Astrocyte (in vitro differentiated cells and primary cell): ENCODE results near the gene SRBD1. TPM values are rescaled to one million over a fixed set of nuclear protein-coding genes. Genes with fewer than 3 reads are reported as not detected.

ENCODE experiments used
- DNase-seq: peaks from one replicate; pipeline ENCODE4 v3.0.0-alpha.2; 2010; ENCODE audit warnings: low read depth
- FAIRE-seq: peaks from 2 replicates; lab custom pipeline; 2011; peaks lifted over from hg19 to GRCh38; lab: Jason Lieb, UNC
- H2AFZ ChIP-seq: 2 replicates; pipeline ENCODE4 v1.6.0; 2012; ENCODE audit warnings: low read depth, low read length, inconsistent platforms
- H3K27ac ChIP-seq: 2 replicates; pipeline ENCODE4 v1.5.1; 2011; ENCODE audit warnings: low read depth, low read length, inconsistent platforms
- H3K27me3 ChIP-seq: 2 replicates; pipeline ENCODE4 v1.6.0; 2011; ENCODE audit warnings: low read length, inconsistent platforms; ENCODE audit not compliant: insufficient read depth
- H3K36me3 ChIP-seq: 2 replicates; pipeline ENCODE4 v1.5.1; 2011; ENCODE audit warnings: low read length, inconsistent platforms; ENCODE audit not compliant: insufficient read depth
- H3K4me1 ChIP-seq: 2 replicates; pipeline ENCODE4 v1.5.1; 2011; ENCODE audit warnings: low read length, inconsistent platforms; ENCODE audit not compliant: insufficient read depth
- H3K4me2 ChIP-seq: 2 replicates; pipeline ENCODE4 v1.6.0; 2012; ENCODE audit warnings: low read length, inconsistent platforms
- H3K4me3 ChIP-seq: 2 replicates; pipeline ENCODE4 v1.5.1; 2011; ENCODE audit warnings: low read depth, mild to moderate bottlenecking, low read length, inconsistent platforms; ENCODE audit not compliant: insufficient read depth
- H3K79me2 ChIP-seq: 2 replicates; pipeline ENCODE4 v1.6.0; 2012; ENCODE audit warnings: mild to moderate bottlenecking, low read length, inconsistent platforms; ENCODE audit not compliant: insufficient read depth
- H3K9ac ChIP-seq: 2 replicates; pipeline ENCODE4 v1.6.0; 2012; ENCODE audit warnings: mild to moderate bottlenecking, low read length, inconsistent platforms
- H3K9me3 ChIP-seq: 2 replicates; pipeline ENCODE4 v1.5.1; 2012; ENCODE audit warnings: low read depth, mild to moderate bottlenecking, low read length, inconsistent platforms; ENCODE audit not compliant: insufficient read depth
- H4K20me1 ChIP-seq: 2 replicates; pipeline ENCODE4 v1.6.0; 2012; ENCODE audit warnings: low read length, inconsistent platforms; ENCODE audit not compliant: insufficient read depth
- H3K27ac Mint-ChIP-seq: one replicate; pipeline ENCODE4 v1.8.0; 2021; ENCODE audit warnings: mild to moderate bottlenecking, mixed read lengths; ENCODE audit not compliant: unreplicated experiment
- H3K27me3 Mint-ChIP-seq: one replicate; pipeline ENCODE4 v1.8.0; 2021; ENCODE audit warnings: low read depth, mixed read lengths; ENCODE audit not compliant: unreplicated experiment
- H3K36me3 Mint-ChIP-seq: one replicate; pipeline ENCODE4 v1.8.0; 2021; ENCODE audit warnings: low read depth, mixed read lengths; ENCODE audit not compliant: unreplicated experiment
- H3K4me1 Mint-ChIP-seq: one replicate; pipeline ENCODE4 v1.8.0; 2021; ENCODE audit warnings: low read depth, mixed read lengths; ENCODE audit not compliant: unreplicated experiment
- H3K4me3 Mint-ChIP-seq: one replicate; pipeline ENCODE4 v1.8.0; 2021; ENCODE audit warnings: mild to moderate bottlenecking, moderate library complexity, mixed read lengths; ENCODE audit not compliant: unreplicated experiment
- H3K9me3 Mint-ChIP-seq: one replicate; pipeline ENCODE4 v1.8.0; 2021; ENCODE audit warnings: mild to moderate bottlenecking, mixed read lengths; ENCODE audit not compliant: unreplicated experiment
- CTCF ChIP-seq: IDR thresholded peaks from 2 replicates; pipeline ENCODE4 v1.5.1; 2011; ENCODE audit warnings: low read depth, mild to moderate bottlenecking, inconsistent platforms, low read length, moderate library complexity; ENCODE audit not compliant: insufficient read depth
- EZH2 ChIP-seq: IDR thresholded peaks from 2 replicates; pipeline ENCODE4 v1.6.1; 2012; ENCODE audit warnings: mild to moderate bottlenecking, low read length, inconsistent platforms; ENCODE audit not compliant: insufficient read depth
- total RNA-seq: library from RNA; stranded (reverse); gene quantifications from 2 replicates; pipeline ENCODE4 v1.2.1, GENCODE V29; 2021

SRBD1 gene
- total RNA-seq, 1 donor from 2014 or later: 9.3 TPM

- peaks cover 5% of the 10 kb centered on the region for H3K79me2 ChIP-seq
- H3K27me3 ChIP-seq: no peaks in the 10 kb centered on the region
- H3K36me3 ChIP-seq: no peaks in the 10 kb centered on the region
- Mint-ChIP-seq H3K27ac (no peak overlapping the region), H3K4me3 (no peak overlapping the region), H3K4me1 (peaks cover 1% of the 10 kb centered on the region), H3K9me3 (no peaks in the 10 kb centered on the region), H3K36me3 (no peaks in the 10 kb centered on the region), H3K27me3 (peaks cover 2% of the 10 kb centered on the region)
- H3K4me2 ChIP-seq: no peak overlapping the region
- H3K27ac ChIP-seq: no peak overlapping the region
- no peak overlapping the region for H3K4me3 ChIP-seq
- TF ChIP-seq CTCF: no peak
- no peak for TF ChIP-seq EZH2
- peaks cover 5% of the 10 kb centered on the region for H3K4me1 ChIP-seq
- no peaks in the 10 kb centered on the region for H4K20me1 ChIP-seq
- H3K9me3 ChIP-seq: no peaks in the 10 kb centered on the region
- H3K9ac ChIP-seq: no peak overlapping the region
- no peak for DNase-seq
- H2AFZ ChIP-seq: no peak overlapping the region
- FAIRE-seq: no peak
These were observed 3.9 kb upstream of the SRBD1 start for GRCh38 chr2:45614871-45615415.

- Mint-ChIP-seq H3K27ac (no peak overlapping the region), H3K36me3 (no peaks in the 10 kb centered on the region), H3K4me1 (peaks cover 1% of the 10 kb centered on the region), H3K4me3 (no peak overlapping the region), H3K27me3 (peaks cover 1% of the 10 kb centered on the region), H3K9me3 (no peaks in the 10 kb centered on the region)
- DNase-seq (no peak), FAIRE-seq (no peak)
- Histone ChIP-seq H3K4me1 (peaks cover 8% of the 10 kb centered on the region), H2AFZ (no peak overlapping the region), H4K20me1 (peaks cover 1% of the 10 kb centered on the region), H3K9ac (no peak overlapping the region), H3K4me3 (no peak overlapping the region), H3K9me3 (no peaks in the 10 kb centered on the region), H3K36me3 (no peaks in the 10 kb centered on the region), H3K4me2 (no peak overlapping the region), H3K27me3 (no peaks in the 10 kb centered on the region), H3K27ac (no peak overlapping the region), H3K79me2 (peaks cover 11% of the 10 kb centered on the region)
- no peak for TF ChIP-seq EZH2
- TF ChIP-seq CTCF: no peak
These were observed 3.3 kb upstream of the SRBD1 start for GRCh38 chr2:45614330-45614729.

- H3K4me1 ChIP-seq: peaks cover 8% of the 10 kb centered on the region
- no peak overlapping the region for H3K9ac ChIP-seq
- no peak for DNase-seq
- Mint-ChIP-seq H3K27ac (no peak overlapping the region), H3K4me3 (no peak overlapping the region), H3K36me3 (no peaks in the 10 kb centered on the region), H3K9me3 (no peaks in the 10 kb centered on the region), H3K4me1 (peaks cover 1% of the 10 kb centered on the region), H3K27me3 (no peaks in the 10 kb centered on the region)
- FAIRE-seq: no peak
- no peak overlapping the region for H2AFZ ChIP-seq
- H3K9me3 ChIP-seq: no peaks in the 10 kb centered on the region
- no peaks in the 10 kb centered on the region for H3K27me3 ChIP-seq
- TF ChIP-seq EZH2 (no peak), CTCF (no peak)
- H3K4me2 ChIP-seq: no peak overlapping the region
- H3K36me3 ChIP-seq: no peaks in the 10 kb centered on the region
- H4K20me1 ChIP-seq: peaks cover 5% of the 10 kb centered on the region
- peaks cover 26% of the 10 kb centered on the region for H3K79me2 ChIP-seq
- no peak overlapping the region for H3K4me3 ChIP-seq
- no peak overlapping the region for H3K27ac ChIP-seq
These were observed 1.7 kb upstream of the SRBD1 start for GRCh38 chr2:45612731-45613130.
